D341Med (cell line): ENCODE measurements around the gene MAP6.
A peak's percentile ranks its signal among the peaks of the same experiment; 100 is the strongest.
"Not testable (repeated sequence)": the region's sequence is repeated elsewhere in the genome, so short reads cannot be mapped to it uniquely, and the experiment has no call there.

Experiments
- DNase-seq: peaks from one replicate; pipeline ENCODE4 v3.0.0; 2012; ENCODE audit warnings: low spot score

Gene MAP6

DNA sequence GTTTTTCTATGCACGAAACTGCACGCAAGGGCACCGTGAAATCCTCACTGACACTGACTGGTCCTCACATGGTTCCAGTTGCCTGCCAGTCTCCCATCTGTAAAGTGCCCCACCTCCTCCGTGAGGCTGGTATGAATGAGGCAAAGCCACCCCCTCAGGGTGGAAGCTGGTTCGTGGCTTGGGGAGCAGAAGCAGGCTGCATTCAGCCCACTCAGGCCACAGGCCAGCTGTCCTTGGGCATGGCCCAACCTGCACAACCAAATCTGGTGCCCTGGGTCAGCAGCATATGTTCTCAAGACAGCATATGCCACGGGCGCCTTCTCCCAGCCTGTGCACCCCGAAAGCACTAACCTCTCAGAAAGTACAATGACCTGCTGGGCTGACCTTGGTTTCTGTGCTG, 77.5 kb downstream of the MAP6 start:
- no peak for DNase-seq

DNA sequence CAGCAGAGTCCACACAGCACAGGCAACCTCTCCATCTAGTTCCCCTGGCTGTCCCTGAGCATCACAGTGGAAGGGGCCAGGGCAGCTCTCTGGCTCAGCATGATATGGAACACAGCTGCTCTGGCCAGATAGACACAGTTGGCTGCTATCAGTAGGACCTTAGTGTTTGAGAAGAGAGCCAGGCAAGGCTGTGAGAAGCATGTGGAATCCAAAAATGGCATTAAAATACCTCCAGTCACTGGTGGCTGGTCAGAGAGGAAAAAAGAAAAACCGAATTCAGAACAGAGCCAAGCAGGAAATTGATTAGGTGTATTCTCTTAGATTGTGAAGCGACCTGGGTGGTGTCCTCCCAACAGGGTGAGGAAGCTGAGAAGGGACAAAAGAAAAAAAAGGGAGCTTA, 78.9 kb downstream of the MAP6 start:
- DNase-seq, result no peak

DNA sequence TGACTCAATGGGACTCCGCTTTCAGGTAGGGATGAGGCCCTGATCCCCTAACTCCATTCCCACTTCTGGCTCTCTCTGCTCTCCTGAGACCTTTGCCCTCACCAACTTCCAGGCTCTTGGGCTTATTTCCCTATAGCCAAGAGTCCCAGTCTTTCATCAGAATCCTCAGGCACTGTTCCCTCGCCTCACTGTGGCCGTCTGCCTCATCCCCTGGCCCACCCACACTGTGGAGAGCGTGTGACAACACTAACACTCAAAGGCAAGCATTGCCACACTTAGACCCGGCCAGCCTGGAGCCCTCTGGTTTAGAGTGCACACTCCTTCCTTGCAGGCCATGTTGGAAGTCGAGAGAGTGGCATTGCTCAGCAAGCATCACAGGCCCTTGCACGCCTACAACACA, 79.8 kb downstream of the MAP6 start:
- no peak for DNase-seq

DNA sequence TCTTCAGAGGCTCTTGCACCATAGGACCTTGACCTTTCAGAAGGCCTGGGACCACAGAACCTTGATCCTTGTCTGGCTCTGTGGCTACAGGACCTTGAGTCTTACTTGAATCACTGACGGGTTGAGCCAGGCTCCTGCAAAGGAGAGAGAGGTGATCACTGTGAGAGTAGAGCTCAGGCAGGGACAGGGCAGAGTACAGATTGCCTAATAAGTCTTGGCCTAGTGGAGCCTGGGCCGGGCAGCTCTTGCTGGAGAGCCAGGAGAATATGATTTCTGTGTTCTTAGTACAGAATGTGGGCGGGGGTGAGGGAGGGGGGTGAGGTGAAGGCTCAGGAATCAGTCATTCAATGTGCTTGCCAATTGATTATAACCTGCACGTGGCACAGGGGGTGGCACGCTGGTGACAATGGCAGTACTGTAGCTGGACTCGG, 80.8 kb downstream of the MAP6 start:
- no peak for DNase-seq

- no peak for DNase-seq
These were observed 82.4 kb downstream of the MAP6 start for GRCh38 chr11:75586395-75586794.

DNA sequence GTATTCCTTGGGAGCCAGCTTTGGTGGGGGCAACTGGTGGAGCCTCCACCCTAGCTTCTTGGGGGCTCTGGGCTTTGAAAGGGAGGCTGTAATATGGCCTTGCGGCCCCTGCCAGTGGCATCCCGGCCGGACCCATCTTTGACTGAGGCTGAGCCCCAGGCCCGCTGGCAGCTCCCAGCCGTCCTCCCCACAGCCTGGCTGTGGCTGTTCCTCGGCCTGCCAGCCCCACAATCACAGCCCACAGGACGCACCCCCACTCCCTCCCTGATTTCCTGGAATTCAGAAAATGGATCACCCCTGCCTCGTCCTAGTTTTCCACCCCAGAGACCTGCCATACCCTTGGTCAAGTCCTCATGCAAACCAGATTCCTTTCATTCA, 83.6 kb downstream of the MAP6 start:
- DNase-seq, result no peak

DNA sequence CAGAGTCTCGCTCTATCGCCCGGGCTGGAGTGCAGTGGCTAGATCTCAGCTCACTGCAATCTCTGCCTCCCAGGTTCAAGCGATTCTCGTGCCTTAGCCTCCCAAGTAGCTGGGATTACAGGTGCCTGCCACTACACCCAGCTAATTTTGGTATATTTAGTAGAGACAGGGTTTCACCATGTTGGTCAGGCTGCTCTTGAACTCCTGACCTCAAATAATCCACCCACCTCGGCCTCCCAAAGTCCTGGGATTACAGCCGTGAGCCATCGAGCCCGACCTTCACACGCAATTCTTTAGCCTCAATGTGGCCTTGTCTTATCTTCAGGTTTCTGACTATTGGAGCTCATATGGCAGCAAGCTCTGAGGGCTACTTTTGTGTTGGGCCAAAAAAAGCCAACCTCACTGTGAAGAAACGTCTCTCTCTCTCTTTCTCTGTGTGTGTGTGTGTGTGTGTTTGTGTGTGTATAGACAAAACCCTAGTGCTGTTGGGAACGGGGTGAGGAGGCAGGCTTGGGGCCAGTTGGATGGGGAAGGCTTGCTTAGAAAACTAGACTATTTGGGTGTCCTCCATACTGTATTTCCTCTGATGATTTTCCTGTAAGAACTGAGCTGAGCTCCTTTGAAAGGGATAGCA, 84.1 kb downstream of the MAP6 start:
- not testable (repeated sequence) for DNase-seq

- DNase-seq, result no peak
These were observed 84.8 kb downstream of the MAP6 start for GRCh38 chr11:75583718-75584658.

DNA sequence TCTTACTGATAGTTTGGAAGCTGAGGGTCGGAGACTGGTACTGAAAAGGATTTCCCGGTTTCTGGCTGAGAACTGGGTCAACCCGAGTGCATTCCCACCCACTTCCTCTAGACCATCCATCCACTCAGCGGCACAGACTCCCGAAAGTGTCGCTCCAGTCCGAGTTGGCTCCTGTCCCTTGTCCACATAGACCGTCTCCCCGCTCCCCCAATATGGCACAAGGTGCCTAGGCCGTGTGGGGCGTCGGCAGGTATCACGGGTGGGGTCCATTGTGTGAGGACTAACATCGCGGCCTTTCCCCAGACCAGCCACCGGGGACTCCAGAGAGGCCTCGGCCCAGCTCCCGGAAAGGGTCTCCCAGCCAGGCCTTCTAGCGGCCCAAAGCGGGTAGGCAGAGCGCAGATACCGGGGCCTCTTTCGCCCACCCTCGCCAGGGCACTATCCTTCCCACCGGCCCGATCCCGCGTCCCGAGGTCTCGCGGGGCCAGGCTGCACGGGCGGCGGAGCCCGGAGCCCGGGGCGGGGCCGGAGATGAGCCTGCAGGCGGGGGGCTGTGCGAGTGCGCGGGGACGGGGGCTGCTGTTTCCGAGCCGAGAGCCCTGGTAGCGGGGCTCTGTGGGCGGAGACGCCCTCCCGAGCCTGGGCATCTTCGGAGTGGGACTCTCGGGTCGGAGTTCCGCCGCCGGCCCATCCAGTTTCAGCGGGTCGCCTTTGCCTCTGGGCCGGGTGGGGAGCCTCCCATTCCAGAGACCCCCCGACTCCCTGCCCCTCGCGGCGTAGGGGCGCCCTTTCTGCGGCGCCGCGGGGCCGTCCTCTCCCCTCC, 85.7 kb downstream of the MAP6 start:
- DNase-seq, result no peak

GRCh38 chr11:75582506-75582894, 86.3 kb downstream of the MAP6 start:
- no peak for DNase-seq

GRCh38 chr11:75579841-75580240, 89.0 kb downstream of the MAP6 start:
- no peak for DNase-seq

- no peak for DNase-seq
These were observed 89.9 kb downstream of the MAP6 start for GRCh38 chr11:75578977-75579376.

DNA sequence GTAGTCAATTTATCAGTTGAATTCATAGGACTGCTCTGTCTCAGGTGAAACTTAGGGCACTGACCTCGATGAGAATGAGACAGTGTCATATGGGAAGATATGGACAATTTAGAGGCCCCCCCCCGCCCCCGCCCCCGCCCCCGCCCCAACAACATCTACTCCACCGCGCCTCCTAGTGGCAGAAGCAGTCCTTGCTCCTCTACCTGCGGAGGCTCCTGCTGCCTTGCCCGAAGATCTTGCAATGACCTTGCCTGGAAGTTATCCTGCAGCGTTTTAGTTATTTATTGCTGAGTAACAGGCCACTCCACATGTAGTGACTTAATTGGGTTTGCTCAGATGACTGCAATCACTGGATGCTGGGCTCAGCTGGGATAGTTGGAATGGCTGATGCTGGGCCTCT, 91.6 kb downstream of the MAP6 start:
- peak; percentile 73 for DNase-seq

GRCh38 chr11:75576499-75576918, 92.3 kb downstream of the MAP6 start:
- no peak for DNase-seq

DNA sequence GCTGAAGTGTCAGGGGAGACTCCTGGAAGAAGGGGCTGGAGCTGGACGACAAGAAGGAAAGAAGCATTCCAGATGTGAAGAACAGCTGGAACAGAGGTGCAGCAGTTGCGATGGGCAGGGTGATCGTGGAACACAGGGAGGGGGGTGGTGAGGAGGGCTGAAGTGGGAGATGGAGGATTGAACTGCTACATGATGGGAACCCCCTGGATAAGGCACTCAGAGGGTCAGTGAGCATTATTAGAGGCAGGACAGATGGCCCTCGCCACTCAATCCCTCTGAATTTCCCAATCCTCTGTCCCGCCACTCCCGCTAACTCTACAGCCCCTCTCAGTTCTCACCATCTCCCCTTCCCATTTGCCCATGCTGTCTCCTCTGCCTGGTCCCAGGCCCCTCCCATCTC, 92.8 kb downstream of the MAP6 start:
- DNase-seq, result no peak

DNA sequence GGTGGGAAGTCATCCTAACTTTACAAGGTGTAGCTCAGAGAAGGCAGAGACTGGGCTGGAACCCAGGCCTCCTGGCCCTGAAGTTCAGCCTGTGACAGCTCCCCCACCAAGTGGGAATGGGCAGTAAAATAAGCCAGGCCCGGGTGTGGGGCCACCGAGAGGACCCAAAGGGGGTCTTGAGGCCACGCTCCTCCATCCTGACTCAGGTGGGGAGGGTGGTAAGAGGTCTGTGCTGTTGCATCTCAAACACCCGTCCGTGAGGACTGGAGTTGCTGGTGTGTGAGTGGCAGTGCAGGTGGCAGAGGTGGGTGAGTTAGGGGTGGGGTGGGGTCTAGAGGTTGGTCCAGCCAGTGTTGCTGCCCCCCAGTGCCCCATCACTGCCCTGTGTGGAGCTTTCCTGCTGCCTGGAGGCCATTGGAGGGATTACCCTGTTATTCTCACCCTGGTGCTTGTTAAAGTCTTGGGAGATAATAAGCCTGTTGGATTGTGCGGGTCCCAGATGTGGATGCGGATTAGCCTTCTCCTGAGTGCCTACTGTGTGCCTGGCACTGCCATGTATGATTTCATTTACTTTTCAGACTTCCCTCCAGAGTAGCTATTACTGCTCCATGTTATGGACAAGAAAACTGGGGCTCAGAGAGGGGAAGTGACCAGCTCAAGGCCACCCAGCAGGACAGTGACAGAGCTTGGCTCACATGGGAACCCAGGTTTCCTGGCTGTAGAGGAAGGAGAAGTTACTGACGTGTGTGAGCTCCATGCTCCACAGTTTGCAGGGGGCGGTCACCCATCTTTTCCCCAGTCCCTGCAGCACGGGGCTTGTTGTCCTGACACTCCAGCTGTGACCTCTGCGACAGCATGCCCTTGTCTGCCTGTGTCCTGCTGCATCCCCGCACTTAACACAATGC, 93.9 kb downstream of the MAP6 start:
- no peak for DNase-seq

GRCh38 chr11:75572744-75573143, 96.1 kb downstream of the MAP6 start:
- no peak for DNase-seq

DNA sequence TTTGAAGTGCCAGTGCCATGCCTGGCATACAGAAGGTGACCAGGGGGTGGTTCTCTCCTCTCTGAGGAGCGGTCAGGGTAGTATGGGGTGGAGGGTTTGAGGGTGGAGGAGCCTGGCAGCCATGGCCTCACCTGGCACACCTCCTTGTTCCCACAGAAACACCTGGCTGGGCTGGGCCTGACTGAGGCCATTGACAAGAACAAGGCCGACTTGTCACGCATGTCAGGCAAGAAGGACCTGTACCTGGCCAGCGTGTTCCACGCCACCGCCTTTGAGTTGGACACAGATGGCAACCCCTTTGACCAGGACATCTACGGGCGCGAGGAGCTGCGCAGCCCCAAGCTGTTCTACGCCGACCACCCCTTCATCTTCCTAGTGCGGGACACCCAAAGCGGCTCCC, 97.2 kb downstream of the MAP6 start:
- DNase-seq, result no peak

- no peak for DNase-seq
These were observed 98.2 kb downstream of the MAP6 start for GRCh38 chr11:75570559-75571139.

DNA sequence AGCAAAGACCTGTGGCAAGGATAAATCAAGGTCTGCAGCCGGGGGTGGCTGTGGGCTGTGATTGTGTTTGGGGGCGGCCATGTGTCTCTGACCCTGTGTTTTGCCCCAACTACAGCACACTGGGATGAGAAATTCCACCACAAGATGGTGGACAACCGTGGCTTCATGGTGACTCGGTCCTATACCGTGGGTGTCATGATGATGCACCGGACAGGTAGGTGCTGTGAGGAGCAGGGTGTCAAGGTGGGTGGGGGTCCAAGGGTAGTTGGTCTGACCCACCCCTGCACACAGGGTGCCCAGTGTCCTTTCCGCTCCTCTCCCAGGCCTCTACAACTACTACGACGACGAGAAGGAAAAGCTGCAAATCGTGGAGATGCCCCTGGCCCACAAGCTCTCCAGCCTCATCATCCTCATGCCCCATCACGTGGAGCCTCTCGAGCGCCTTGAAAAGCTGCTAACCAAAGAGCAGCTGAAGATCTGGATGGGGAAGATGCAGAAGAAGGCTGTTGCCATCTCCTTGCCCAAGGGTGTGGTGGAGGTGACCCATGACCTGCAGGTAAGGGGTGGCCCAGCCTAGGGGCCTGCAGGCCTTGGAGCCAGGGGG, 100.1 kb downstream of the MAP6 start:
- DNase-seq, result no peak

- DNase-seq, result no peak
These were observed 100.9 kb downstream of the MAP6 start for GRCh38 chr11:75567971-75568370.
